Activated T-helper 2 cell treated with anti-CD3 and anti-CD28 coated beads, Interferon-gamma antibody, Interleukin-2, Interleukin-4, amounts not matched to agents 10 μg/mL and 5 μg/mL and 100 μg/mL, durations not matched to agents 14 hours and 24 hours and 36 hours (primary cell): ENCODE data around the gene NPHP3. TPM values are rescaled to one million over a fixed set of nuclear protein-coding genes. Genes with fewer than 3 reads are reported as not detected.

Experiments used
- total RNA-seq: library from RNA; stranded (reverse); gene quantifications from 2 replicates; pipeline ENCODE4 v1.2.3, GENCODE V29; 2022

NPHP3 gene
- total RNA-seq, 1 donor from 2014 or later = 20.5 TPM

Other genes starting within 250 kb of the NPHP3 start
- not detected in 2 replicates for gene ACKR4, start 125.1 kb downstream of the NPHP3 start, total RNA-seq
- 14.9 and 18.3 TPM in 2 replicates for gene ACAD11, start 62.6 kb downstream of the NPHP3 start, total RNA-seq
- gene UBA5, start 62.1 kb downstream of the NPHP3 start, total RNA-seq = 75.6 and 80.2 TPM in 2 replicates